Loucy (cell line): ENCODE data around the gene MPPE1.

ENCODE experiments used
- H2AFZ ChIP-seq: fragments of 200-600 bp; sonication (generic); 2 replicates; pipeline ENCODE4 v1.6.0; 2016; ENCODE audit warnings: antibody characterized with exemption, mild to moderate bottlenecking, low read length, moderate library complexity
- H3F3A ChIP-seq: fragments of 200-600 bp; 2 replicates; pipeline ENCODE4 v1.6.0; 2016; ENCODE audit warnings: antibody characterized with exemption, low read depth, mild to moderate bottlenecking
- H3K27me3 ChIP-seq: fragments of 200-600 bp; sonication (generic); 2 replicates; pipeline ENCODE4 v1.6.1; 2014; ENCODE audit warnings: low read length, mild to moderate bottlenecking; ENCODE audit not compliant: insufficient read depth, poor library complexity, severe bottlenecking
- H3K36me3 ChIP-seq: fragments of 200-600 bp; sonication (generic); 2 replicates; pipeline ENCODE4 v1.6.1; 2016; ENCODE audit warnings: low read length; ENCODE audit not compliant: insufficient read depth
- H3K4me1 ChIP-seq: fragments of 200-600 bp; sonication (generic); 2 replicates; pipeline ENCODE4 v1.5.1; 2014; ENCODE audit warnings: low read length, mild to moderate bottlenecking; ENCODE audit not compliant: insufficient read depth, poor library complexity, severe bottlenecking
- H3K4me2 ChIP-seq: fragments of 200-600 bp; sonication (generic); 2 replicates; pipeline ENCODE4 v1.6.0; 2014; ENCODE audit warnings: antibody characterized with exemption, low read length, low read depth, mild to moderate bottlenecking; ENCODE audit not compliant: poor library complexity, severe bottlenecking
- H3K4me3 ChIP-seq: fragments of 200-600 bp; sonication (generic); 2 replicates; pipeline ENCODE4 v1.5.1; 2014; ENCODE audit warnings: low read length, mild to moderate bottlenecking, mixed read lengths; ENCODE audit not compliant: poor library complexity, severe bottlenecking
- H3K79me2 ChIP-seq: fragments of 200-600 bp; sonication (generic); 2 replicates; pipeline ENCODE4 v1.6.1; 2014; ENCODE audit warnings: low read length; ENCODE audit not compliant: insufficient read depth
- H3K9ac ChIP-seq: fragments of 200-600 bp; sonication (generic); 2 replicates; pipeline ENCODE4 v1.6.0; 2014; ENCODE audit warnings: mild to moderate bottlenecking, low read depth, low read length, moderate library complexity; ENCODE audit not compliant: poor library complexity, severe bottlenecking
- H3K9me2 ChIP-seq: fragments of 200-600 bp; sonication (generic); replicated peaks from 2 replicates; pipeline ENCODE4 v1.6.1; 2016; ENCODE audit warnings: low read depth, low read length, mixed read lengths
- H3K9me3 ChIP-seq: fragments of 200-600 bp; sonication (generic); 2 replicates; pipeline ENCODE4 v1.6.1; 2014; ENCODE audit warnings: mild to moderate bottlenecking, antibody characterized with exemption, low read length, low read depth; ENCODE audit not compliant: insufficient read depth
- H4K20me1 ChIP-seq: fragments of 200-600 bp; sonication (generic); 2 replicates; pipeline ENCODE4 v1.6.0; 2014; ENCODE audit warnings: antibody characterized with exemption, low read length, mild to moderate bottlenecking; ENCODE audit not compliant: insufficient read depth, poor library complexity, severe bottlenecking
- EZH2phosphoT487 ChIP-seq: fragments of 200-600 bp; IDR thresholded peaks from 2 replicates; pipeline ENCODE4 v1.6.1; 2018; ENCODE audit warnings: antibody characterized with exemption, mild to moderate bottlenecking, moderate library complexity, borderline replicate concordance
- TF ChIP-seq, protein P1 (sequence below): fragments of 200-600 bp; sonication (generic); conservative IDR thresholded peaks from 2 replicates; pipeline ENCODE4 v1.5.1; 2014; ENCODE audit warnings: mild to moderate bottlenecking, antibody characterized with exemption, low read length

The MPPE1 gene

DNA sequence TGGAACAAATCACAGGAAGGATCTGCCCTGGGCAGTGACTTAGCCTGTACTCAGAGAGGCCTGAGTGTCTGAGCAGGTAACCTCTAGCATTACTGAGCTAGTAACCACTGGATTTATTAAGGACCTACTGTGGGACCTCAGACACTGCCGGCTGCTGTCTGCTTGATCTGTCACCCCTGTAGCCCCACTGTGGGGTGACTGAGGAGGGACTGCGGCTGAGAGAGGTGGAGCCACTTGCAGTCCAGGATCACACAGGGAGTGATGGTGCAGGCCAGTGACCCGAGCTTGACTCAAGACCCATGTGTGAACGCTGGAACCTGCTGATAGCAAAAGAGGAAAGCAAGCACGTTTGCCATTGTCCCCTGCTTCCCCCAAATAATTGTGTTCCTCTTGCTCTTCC lies 41.4 kb downstream of the MPPE1 start:
- Histone ChIP-seq H3K79me2 (no peaks in the 10 kb centered on the region), H3K9ac (no peak overlapping the region), H3K36me3 (no peaks in the 10 kb centered on the region), H3K4me1 (no peaks in the 10 kb centered on the region), H3K4me2 (no peak overlapping the region), H3K4me3 (no peak overlapping the region), H3K27me3 (no peaks in the 10 kb centered on the region), H3F3A (no peaks in the 10 kb centered on the region), H4K20me1 (no peaks in the 10 kb centered on the region), H3K9me3 (no peaks in the 10 kb centered on the region), H3K9me2 (no peaks in the 10 kb centered on the region), H2AFZ (no peak overlapping the region)
- no peak for TF ChIP-seq EZH2phosphoT487
- TF ChIP-seq, protein P1, sequence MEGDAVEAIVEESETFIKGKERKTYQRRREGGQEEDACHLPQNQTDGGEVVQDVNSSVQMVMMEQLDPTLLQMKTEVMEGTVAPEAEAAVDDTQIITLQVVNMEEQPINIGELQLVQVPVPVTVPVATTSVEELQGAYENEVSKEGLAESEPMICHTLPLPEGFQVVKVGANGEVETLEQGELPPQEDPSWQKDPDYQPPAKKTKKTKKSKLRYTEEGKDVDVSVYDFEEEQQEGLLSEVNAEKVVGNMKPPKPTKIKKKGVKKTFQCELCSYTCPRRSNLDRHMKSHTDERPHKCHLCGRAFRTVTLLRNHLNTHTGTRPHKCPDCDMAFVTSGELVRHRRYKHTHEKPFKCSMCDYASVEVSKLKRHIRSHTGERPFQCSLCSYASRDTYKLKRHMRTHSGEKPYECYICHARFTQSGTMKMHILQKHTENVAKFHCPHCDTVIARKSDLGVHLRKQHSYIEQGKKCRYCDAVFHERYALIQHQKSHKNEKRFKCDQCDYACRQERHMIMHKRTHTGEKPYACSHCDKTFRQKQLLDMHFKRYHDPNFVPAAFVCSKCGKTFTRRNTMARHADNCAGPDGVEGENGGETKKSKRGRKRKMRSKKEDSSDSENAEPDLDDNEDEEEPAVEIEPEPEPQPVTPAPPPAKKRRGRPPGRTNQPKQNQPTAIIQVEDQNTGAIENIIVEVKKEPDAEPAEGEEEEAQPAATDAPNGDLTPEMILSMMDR: no peak

DNA sequence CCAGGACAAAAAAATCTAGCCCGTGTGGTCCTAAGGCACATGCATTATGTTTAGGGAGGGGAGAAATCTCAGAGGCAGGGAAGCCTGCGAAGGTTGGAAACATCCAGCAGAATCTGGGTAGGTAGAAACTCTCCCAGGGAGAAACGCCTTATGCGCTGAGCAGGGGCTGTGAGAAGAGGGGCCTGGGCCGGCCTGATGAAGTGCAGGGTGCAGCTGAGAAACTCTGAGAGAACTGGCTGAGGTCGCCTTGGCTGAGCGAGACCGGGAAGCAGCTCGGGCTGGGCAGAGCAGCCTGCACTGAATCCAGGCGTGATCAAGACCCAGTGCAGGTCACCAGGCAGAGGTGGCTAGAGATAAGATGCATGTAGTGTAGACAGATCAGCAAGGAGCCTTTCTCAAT lies 41.8 kb downstream of the MPPE1 start:
- Histone ChIP-seq H3K9me2 (no peaks in the 10 kb centered on the region), H3K36me3 (no peaks in the 10 kb centered on the region), H3K4me3 (no peak overlapping the region), H4K20me1 (no peaks in the 10 kb centered on the region), H3K4me1 (no peaks in the 10 kb centered on the region), H3K79me2 (no peaks in the 10 kb centered on the region), H3K27me3 (no peaks in the 10 kb centered on the region), H3F3A (no peaks in the 10 kb centered on the region), H3K4me2 (no peak overlapping the region), H2AFZ (no peak overlapping the region), H3K9ac (no peak overlapping the region), H3K9me3 (no peaks in the 10 kb centered on the region)
- no peak for TF ChIP-seq EZH2phosphoT487
- TF ChIP-seq, protein P1: no peak

DNA sequence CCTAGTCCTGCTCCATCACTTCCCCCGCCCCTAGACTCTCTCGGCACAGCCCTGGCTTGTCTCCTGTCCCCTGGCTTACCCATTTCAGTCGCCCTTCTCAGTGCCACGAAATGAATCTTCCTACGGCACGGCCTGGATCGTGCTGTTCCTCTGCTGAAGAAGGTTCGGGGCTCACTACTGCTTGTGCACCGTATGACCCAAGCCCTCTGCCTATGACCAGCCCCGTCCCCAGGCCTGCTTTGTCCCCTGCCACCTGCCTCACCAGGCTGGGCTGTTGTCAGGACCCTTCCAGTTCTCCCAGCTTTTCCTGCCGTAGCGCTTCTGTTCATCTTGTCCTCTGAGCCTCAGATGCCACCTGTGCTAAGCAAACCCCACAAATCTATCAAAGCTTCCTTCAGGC lies 43.0 kb downstream of the MPPE1 start:
- H3K27me3 ChIP-seq: no peaks in the 10 kb centered on the region
- H4K20me1 ChIP-seq: no peaks in the 10 kb centered on the region
- no peak overlapping the region for H2AFZ ChIP-seq
- H3K4me3 ChIP-seq: no peak overlapping the region
- H3K79me2 ChIP-seq: no peaks in the 10 kb centered on the region
- H3K9me2 ChIP-seq: no peaks in the 10 kb centered on the region
- no peaks in the 10 kb centered on the region for H3K36me3 ChIP-seq
- TF ChIP-seq, protein P1: no peak
- no peak for TF ChIP-seq EZH2phosphoT487
- no peaks in the 10 kb centered on the region for H3K4me1 ChIP-seq
- no peak overlapping the region for H3K9ac ChIP-seq
- H3K9me3 ChIP-seq: no peaks in the 10 kb centered on the region
- H3F3A ChIP-seq: no peaks in the 10 kb centered on the region
- no peak overlapping the region for H3K4me2 ChIP-seq
